GM12892 (cell line): Measurements from ENCODE around the gene MS4A12.

ENCODE experiments used
- POLR2A ChIP-seq: IDR thresholded peaks from 2 replicates; pipeline ENCODE4 v1.6.1; 2011; ENCODE audit warnings: low read depth, low read length, control low read depth
- POLR2AphosphoS5 ChIP-seq: IDR thresholded peaks from 2 replicates; pipeline ENCODE4 v1.6.1; 2011; ENCODE audit warnings: low read depth, low read length, control low read depth
- TAF1 ChIP-seq: IDR thresholded peaks from 2 replicates; pipeline ENCODE4 v1.6.1; 2011; ENCODE audit warnings: low read depth, mild to moderate bottlenecking, control low read depth, low read length, borderline replicate concordance

DNA sequence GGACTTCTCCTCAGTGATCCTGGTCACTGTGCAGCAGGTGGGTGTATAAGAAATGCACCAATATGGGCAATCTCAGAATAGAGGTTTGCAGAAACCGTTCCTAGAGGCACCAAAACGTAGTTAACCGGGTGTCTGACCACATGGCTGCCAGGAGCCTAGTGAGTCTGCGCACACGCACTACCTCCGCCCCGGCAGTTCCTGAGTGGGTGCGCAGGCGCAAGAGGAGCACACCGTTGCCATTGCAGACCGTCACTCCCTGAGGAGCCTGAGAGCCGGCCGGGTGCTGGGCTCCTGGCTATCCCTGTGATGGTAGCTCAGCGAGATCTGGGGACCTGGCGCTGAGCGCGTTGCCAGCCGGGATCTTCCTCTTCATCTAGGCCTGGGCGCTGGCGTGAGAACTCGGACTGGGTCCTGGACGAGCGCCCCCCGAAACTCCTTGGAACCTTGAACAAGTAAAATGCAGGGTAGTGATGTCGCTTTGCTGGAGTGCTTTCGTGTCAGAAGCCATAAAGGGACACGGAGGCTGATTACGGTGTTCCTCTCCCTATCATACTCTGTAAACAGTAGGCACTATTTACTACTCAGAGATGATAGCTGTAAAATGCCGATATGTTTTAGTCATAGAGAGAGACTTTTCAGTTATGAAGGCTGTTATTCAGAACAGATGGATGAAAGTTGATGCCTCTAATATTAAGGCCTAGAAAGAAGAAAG, 22.7 kb downstream of the MS4A12 start, which contains the start of gene MS4A13:
- no peak for TF ChIP-seq POLR2A
- TF ChIP-seq POLR2AphosphoS5, result no peak
- no peak for TF ChIP-seq TAF1
